ENCODE data around the gene SMIM12. TPM values are rescaled to one million over a fixed set of nuclear protein-coding genes. Genes with fewer than 3 reads are reported as not detected.

SMIM12 gene
- total RNA-seq (2021; fragmentation: NEBNext Ultra II Directional; extraction: Animal tissue kit (Norgen Biotek cat#: 25700)) (40.9 and 42.6 TPM in 2 replicates), polyA plus RNA-seq (2011; rRNA removed) (43.8 and 49.2 TPM in 2 replicates), polyA minus RNA-seq (2011; rRNA and poly(A)+ RNA removed) (34.3 and 36.4 TPM in 2 replicates)
- polyA plus RNA-seq (2011; cell fraction: cytosol; rRNA removed): 48.0 TPM
- polyA plus RNA-seq (2011; cell fraction: nucleus; rRNA removed): 27.5 TPM
- polyA plus RNA-seq (2012, experiment 1 of 2): 27.9 to 49.4 TPM (median 46.8 TPM) in 4 replicates
- 37.8 TPM for polyA plus RNA-seq (2012, experiment 2 of 2)
- 21.6 TPM for polyA plus RNA-seq (2013, experiment 1 of 2)
- 22.7 TPM for polyA plus RNA-seq (2013, experiment 2 of 2)
- 14.7 TPM for polyA minus RNA-seq (2011; cell fraction: cytosol; rRNA and poly(A)+ RNA removed)
- polyA minus RNA-seq (2011; cell fraction: nucleus; rRNA and poly(A)+ RNA removed): 10.6 TPM
- long read RNA-seq, experiment 1, transcript SMIM12-206 (2 exons, 3,454 nt): major isoform, 13 of 33 reads
- long read RNA-seq, experiment 1, partial matches to known transcripts: 0 of 33 reads
- long read RNA-seq, experiment 1, other reads (novel, unspliced or antisense): 19 of 33 reads
- long read RNA-seq, experiment 2, transcript SMIM12-202 (2 exons, 897 nt): minor isoform, 5 of 87 reads
- long read RNA-seq, experiment 2, transcript SMIM12-206 (2 exons, 3,454 nt): major isoform, 77 of 87 reads
- long read RNA-seq, experiment 2, partial matches to known transcripts: 0 of 87 reads
- long read RNA-seq, experiment 2, other reads (novel, unspliced or antisense): 5 of 87 reads

GRCh38 chr1:34859446-34860200, at the start of gene SMIM12:
Gene SMIM12, minus strand, starts transcription at chr1:34859749. Its CDS starts 3,772 bp downstream, at chr1:34855977.
- Histone ChIP-seq H2AFZ (ENCODE audit: low read length) (peak within 1 kb of the TSS; percentile 8; the same call in 1 of the 2 replicates), H3K23me2 (ENCODE audit: low read depth, low read length) (peaks cover 5% of the 10 kb centered on the region), H3K18ac (ENCODE audit: extremely low read depth, low read length) (no peak within 1 kb of the TSS), H3K9ac (replicated peaks in 1 of 4; ENCODE audit: extremely low read depth in 1 of 4, low read depth in 3 of 4, low read length in 3 of 4) (peak within 1 kb of the TSS; percentile 61 to 79 (median 76)), H3K4me1 (replicated peaks in 1 of 4; ENCODE audit: control insufficient read depth in 3 of 4, insufficient read depth in 4 of 4, low read length in 3 of 4) (peaks cover 0 to 7% (median 0%) of the 10 kb centered on the region in 4 experiments; a peak in 2 of 7 replicates), H3K56ac (replicated peaks; ENCODE audit: insufficient read length, low read depth, low read length) (no peak within 1 kb of the TSS), H2AK5ac (ENCODE audit: low read depth, low read length) (no peak within 1 kb of the TSS), H3K4me3 (ENCODE audit: extremely low read depth in 1 of 4, insufficient read depth in 2 of 4, low read depth in 3 of 4, low read length in 4 of 4) (peak within 1 kb of the TSS; percentile 75 to 100 (median 94)), H2BK15ac (ENCODE audit: low read length) (peak within 1 kb of the TSS; percentile 95; the same call in 1 of the 2 replicates), H3K27me3 (replicated peaks in 1 of 4; ENCODE audit: control insufficient read depth in 3 of 4, extremely low read depth in 1 of 4, insufficient read depth in 3 of 4, low read length in 3 of 4) (peaks cover 0 to 2% (median 0%) of the 10 kb centered on the region in 4 experiments; a peak in 1 of 7 replicates), H3K27ac (ENCODE audit: low read depth, low read length) (peak within 1 kb of the TSS; percentile 39; the same call in 1 of the 2 replicates), H4K91ac (replicated peaks; ENCODE audit: insufficient read length, low read length) (peak within 1 kb of the TSS; percentile 41), H2BK20ac (ENCODE audit: low read length) (no peak within 1 kb of the TSS), H3K79me2 (ENCODE audit: control insufficient read depth in 1 of 2, insufficient read depth in 2 of 2, low read length in 2 of 2) (peaks cover 12 to 31% of the 10 kb centered on the region in 2 experiments), H3K23ac (ENCODE audit: insufficient read length) (no peak within 1 kb of the TSS), H2BK12ac (ENCODE audit: low read depth, low read length) (peak within 1 kb of the TSS; percentile 1; the same call in 1 of the 2 replicates), H3K36me3 (ENCODE audit: control insufficient read depth in 2 of 4, insufficient read depth in 4 of 4, low read length in 3 of 4) (peaks cover 4 to 11% (median 10%) of the 10 kb centered on the region in 4 experiments; a peak in 7 of 8 replicates), H2BK5ac (ENCODE audit: low read depth, low read length) (no peak within 1 kb of the TSS), H4K20me1 (replicated peaks in 1 of 2; ENCODE audit: control insufficient read depth in 1 of 2, insufficient read depth in 2 of 2, low read length in 2 of 2) (no peaks in the 10 kb centered on the region), H3K79me1 (ENCODE audit: low read depth, low read length) (peaks cover 7% of the 10 kb centered on the region), H4K5ac (ENCODE audit: insufficient read length, low read depth, low read length) (peak within 1 kb of the TSS; percentile 8), H3K9me3 (ENCODE audit: insufficient read depth in 2 of 2, low read depth in 1 of 2, low read length in 1 of 2) (no peaks in the 10 kb centered on the region), H3K14ac (ENCODE audit: insufficient read length) (no peak within 1 kb of the TSS), H3K4ac (replicated peaks; ENCODE audit: insufficient read length, low read depth, low read length) (peak within 1 kb of the TSS; percentile 59), H3K4me2 (ENCODE audit: insufficient read depth in 1 of 2, low read depth in 2 of 2, low read length in 2 of 2) (peak within 1 kb of the TSS; percentile 91 to 94), H2BK120ac (replicated peaks; ENCODE audit: low read depth, low read length) (no peak within 1 kb of the TSS), H4K8ac (ENCODE audit: extremely low read depth, insufficient read depth, low read length) (no peak within 1 kb of the TSS)
- POLR2A ChIA-PET (ENCODE audit: partially characterized antibody): interaction anchor here (0.6 to 1.4 kb wide), 17 partner anchors 10 to 730 kb away, joined by 3 to 7 read pairs (median 3); partner anchors contain the start of genes SFPQ and ZMYM4
- peak; percentile 65 to 88 for DNase-seq (ENCODE audit: low read depth in 1 of 2, low spot score in 2 of 2)
- CTCF ChIA-PET (ENCODE audit: partially characterized antibody): interaction anchor here (0.6 to 4.0 kb wide), 18 partner anchors 9 to 304 kb away, joined by 3 to 34 read pairs (median 4); partner anchors contain the start of genes DLGAP3 and TMEM35B
- WGBS, 2 experiments (ENCODE audit: extremely low coverage in 1 of 2, insufficient coverage in 1 of 2, insufficient read length in 1 of 2, insufficient replicate concordance in 2 of 2, low coverage in 1 of 2, low lambda C conversion rate in 2 of 2, missing lambda C conversion rate in 1 of 2): 4% methylated on average over 33 of the region's 47 CpGs; no CpG with 5 or more reads in 1 of the 2 experiments
- no peak for FAIRE-seq
- TF ChIP-seq TBP (IDR thresholded peaks at IDR 0.05; ENCODE audit: low read depth, low read length) (peak; percentile 80), RFX5 (IDR thresholded peaks at IDR 0.05; ENCODE audit: borderline replicate concordance, low read depth, low read length) (no peak), POLR2A (IDR thresholded peaks at IDR 0.05; ENCODE audit: control extremely low read depth in 1 of 2, low read depth in 2 of 2, low read length in 2 of 2) (peak; percentile 70 to 92), CHD2 (IDR thresholded peaks at IDR 0.05; ENCODE audit: low read length) (0 out of 2 replicates have a peak, but pooled peaks have one; percentile 53), GABPA (IDR thresholded peaks at IDR 0.05; ENCODE audit: borderline replicate concordance, insufficient read depth, low read length) (peak; percentile 72; the same call in 1 of the 2 replicates), ASH2L (IDR thresholded peaks at IDR 0.05; ENCODE audit: low read length) (peak; percentile 80), SP2 (IDR thresholded peaks at IDR 0.05; ENCODE audit: low read length) (peak; percentile 35), SP1 (IDR thresholded peaks at IDR 0.05; ENCODE audit: low read depth, low read length) (0 out of 2 replicates have a peak, but pooled peaks have one; percentile 44), EGR1 (IDR thresholded peaks at IDR 0.05; ENCODE audit: borderline replicate concordance, low read depth, low read length) (peak; percentile 52)
